ENCODE measurements around the gene MINDY4. TPM values are rescaled to one million over a fixed set of nuclear protein-coding genes. Genes with fewer than 3 reads are reported as not detected.
"Not testable (repeated sequence)": the region's sequence is repeated elsewhere in the genome, so short reads cannot be mapped to it uniquely, and the experiment has no call there.

MINDY4 gene
- total RNA-seq, 3 donors from 2014 or later (not counting 1 experiment from before 2014, with no cell fraction given), result 1.1 to 1.7 (median 1.1) TPM

DNA sequence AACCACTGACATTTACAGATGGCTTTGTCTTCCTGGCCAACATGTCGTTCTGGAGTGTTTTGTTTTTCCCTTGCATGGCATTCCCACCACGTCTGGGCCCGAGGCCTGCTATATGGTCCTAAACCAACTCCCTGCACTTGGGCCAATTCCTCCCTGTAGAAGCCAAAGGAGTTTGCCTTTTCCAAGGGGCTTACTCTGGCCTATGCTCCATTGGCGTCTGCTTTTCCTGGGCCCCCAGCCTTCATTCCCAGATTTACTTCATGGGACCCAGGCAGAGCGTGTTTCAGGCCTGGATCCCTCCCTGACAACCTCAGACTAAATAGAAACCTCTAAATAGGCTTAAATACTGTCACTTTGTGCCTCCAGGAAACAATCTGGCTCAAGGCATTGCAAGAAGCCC, 60.7 kb downstream of the MINDY4 start:
- no peaks in the 10 kb centered on the region for H3K27me3 Mint-ChIP-seq (ENCODE audit: low read depth in 2 of 2)
- H3K27ac ChIP-seq (ENCODE audit: low read length), result no peak overlapping the region
- intact Hi-C loops (cut with micrococcal nuclease), result no loop called here
- TF ChIP-seq, protein P1, sequence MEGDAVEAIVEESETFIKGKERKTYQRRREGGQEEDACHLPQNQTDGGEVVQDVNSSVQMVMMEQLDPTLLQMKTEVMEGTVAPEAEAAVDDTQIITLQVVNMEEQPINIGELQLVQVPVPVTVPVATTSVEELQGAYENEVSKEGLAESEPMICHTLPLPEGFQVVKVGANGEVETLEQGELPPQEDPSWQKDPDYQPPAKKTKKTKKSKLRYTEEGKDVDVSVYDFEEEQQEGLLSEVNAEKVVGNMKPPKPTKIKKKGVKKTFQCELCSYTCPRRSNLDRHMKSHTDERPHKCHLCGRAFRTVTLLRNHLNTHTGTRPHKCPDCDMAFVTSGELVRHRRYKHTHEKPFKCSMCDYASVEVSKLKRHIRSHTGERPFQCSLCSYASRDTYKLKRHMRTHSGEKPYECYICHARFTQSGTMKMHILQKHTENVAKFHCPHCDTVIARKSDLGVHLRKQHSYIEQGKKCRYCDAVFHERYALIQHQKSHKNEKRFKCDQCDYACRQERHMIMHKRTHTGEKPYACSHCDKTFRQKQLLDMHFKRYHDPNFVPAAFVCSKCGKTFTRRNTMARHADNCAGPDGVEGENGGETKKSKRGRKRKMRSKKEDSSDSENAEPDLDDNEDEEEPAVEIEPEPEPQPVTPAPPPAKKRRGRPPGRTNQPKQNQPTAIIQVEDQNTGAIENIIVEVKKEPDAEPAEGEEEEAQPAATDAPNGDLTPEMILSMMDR (IDR thresholded peaks at IDR 0.05), result no peak
- no peaks in the 10 kb centered on the region for H3K36me3 ChIP-seq (ENCODE audit: control insufficient read depth, insufficient read depth, low read length)
- H3K4me1 Mint-ChIP-seq, result no peaks in the 10 kb centered on the region
- 87% methylated on average over 5 of the region's 5 CpGs for WGBS (ENCODE audit: insufficient coverage)
- H3K4me3 ChIP-seq (ENCODE audit: low read length), result no peak overlapping the region
- H3K27me3 ChIP-seq (ENCODE audit: control insufficient read depth, insufficient read depth, low read length), result no peaks in the 10 kb centered on the region
- H3K4me3 Mint-ChIP-seq, result no peak overlapping the region
- peaks cover 7% of the 10 kb centered on the region for H3K36me3 Mint-ChIP-seq
- no peaks in the 10 kb centered on the region for H3K4me1 ChIP-seq (ENCODE audit: control insufficient read depth, insufficient read depth, low read length)
- peaks cover 0 to 5% of the 10 kb centered on the region in 2 donors for H3K9me3 Mint-ChIP-seq
- ATAC-seq, result no peak
- no peak for DNase-seq
- no peak overlapping the region for H3K27ac Mint-ChIP-seq
- H3K9me3 ChIP-seq (ENCODE audit: control insufficient read depth, insufficient read depth, low read length), result peaks cover 9% of the 10 kb centered on the region

DNA sequence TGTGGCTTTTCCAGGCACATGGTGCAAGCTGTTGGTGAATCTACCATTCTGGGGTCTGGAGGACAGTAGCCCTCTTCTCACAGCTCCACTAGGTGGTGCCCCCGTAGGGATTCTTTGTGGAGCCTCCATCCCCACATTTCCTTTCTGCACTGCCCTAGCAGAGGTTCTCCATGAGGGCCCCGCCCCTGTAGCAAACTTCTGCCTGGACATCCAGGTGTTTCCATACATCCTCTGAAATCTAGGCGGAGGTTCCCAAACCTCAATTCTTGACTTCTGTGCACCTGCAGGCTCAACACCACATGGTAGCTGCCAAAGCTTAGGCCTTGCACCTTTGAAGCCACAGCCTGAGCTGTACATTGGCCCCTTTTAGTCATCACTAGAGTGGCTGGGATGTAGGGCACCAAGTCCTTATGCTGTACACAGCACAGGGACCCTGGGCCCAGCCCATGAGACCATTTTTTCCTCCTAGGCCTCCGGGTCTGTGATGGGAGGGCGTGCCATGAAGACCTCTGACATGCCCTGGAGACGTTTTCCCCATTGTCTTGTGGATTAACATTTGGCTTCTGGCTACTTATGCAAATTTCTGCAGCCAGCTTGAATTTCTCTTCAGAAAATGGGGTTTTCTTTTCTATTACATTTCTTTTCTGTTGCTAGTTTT, 62.9 kb downstream of the MINDY4 start:
- H3K9me3 Mint-ChIP-seq; ATAC-seq; H3K27ac Mint-ChIP-seq; intact Hi-C loops (cut with micrococcal nuclease); H3K4me1 Mint-ChIP-seq; H3K9me3 ChIP-seq (ENCODE audit: control insufficient read depth, insufficient read depth, low read length); H3K4me3 Mint-ChIP-seq; H3K4me1 ChIP-seq (ENCODE audit: control insufficient read depth, insufficient read depth, low read length); H3K27ac ChIP-seq (ENCODE audit: low read length); H3K4me3 ChIP-seq (ENCODE audit: low read length); H3K27me3 ChIP-seq (ENCODE audit: control insufficient read depth, insufficient read depth, low read length); H3K27me3 Mint-ChIP-seq (ENCODE audit: low read depth in 2 of 2); H3K36me3 Mint-ChIP-seq; DNase-seq; H3K36me3 ChIP-seq (ENCODE audit: control insufficient read depth, insufficient read depth, low read length): not testable (repeated sequence)
- WGBS (ENCODE audit: insufficient coverage), result 87% methylated on average over 5 of the region's 6 CpGs

DNA sequence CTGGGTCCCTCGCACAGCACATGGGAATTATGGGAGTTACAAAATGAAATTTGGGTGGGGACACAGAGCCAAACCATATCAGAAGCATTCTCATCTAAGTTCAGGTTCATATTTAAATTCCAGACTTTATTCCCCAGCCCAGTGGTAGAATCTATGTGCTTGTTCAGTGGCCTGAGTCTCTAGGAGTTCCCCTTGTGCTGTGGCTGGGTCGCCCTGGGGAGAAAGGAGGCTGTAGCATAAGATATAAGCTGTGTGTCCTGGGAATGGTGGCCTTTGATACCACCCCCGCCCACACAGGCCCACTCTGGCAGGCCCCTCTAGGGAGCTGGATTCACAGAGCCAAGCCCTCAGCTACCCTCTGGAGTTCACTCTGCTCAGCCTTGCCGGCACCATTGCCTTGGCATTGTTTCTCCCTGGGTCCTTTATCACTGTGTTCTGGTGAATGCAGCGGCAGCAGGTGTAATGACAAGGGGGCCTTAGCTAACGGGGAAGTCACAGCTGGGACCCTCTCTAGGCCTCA, 64.2 kb downstream of the MINDY4 start:
- peaks cover 9% of the 10 kb centered on the region for H3K9me3 ChIP-seq (ENCODE audit: control insufficient read depth, insufficient read depth, low read length)
- no peak overlapping the region for H3K4me3 ChIP-seq (ENCODE audit: low read length)
- no peaks in the 10 kb centered on the region for H3K27me3 Mint-ChIP-seq (ENCODE audit: low read depth in 2 of 2)
- ATAC-seq (no peak), DNase-seq (no peak)
- H3K36me3 Mint-ChIP-seq, result peaks cover 7% of the 10 kb centered on the region
- intact Hi-C loops (cut with micrococcal nuclease), result no loop called here
- no peaks in the 10 kb centered on the region for H3K27me3 ChIP-seq (ENCODE audit: control insufficient read depth, insufficient read depth, low read length)
- no peak overlapping the region for H3K4me3 Mint-ChIP-seq
- H3K27ac Mint-ChIP-seq, result no peak overlapping the region
- H3K4me1 Mint-ChIP-seq, result no peaks in the 10 kb centered on the region
- 92% methylated on average over 6 of the region's 6 CpGs for WGBS (ENCODE audit: insufficient coverage)
- TF ChIP-seq, protein P1 (IDR thresholded peaks at IDR 0.05), result no peak
- peaks cover 0 to 5% of the 10 kb centered on the region in 2 donors for H3K9me3 Mint-ChIP-seq
- no peaks in the 10 kb centered on the region for H3K4me1 ChIP-seq (ENCODE audit: control insufficient read depth, insufficient read depth, low read length)
- H3K36me3 ChIP-seq (ENCODE audit: control insufficient read depth, insufficient read depth, low read length), result no peaks in the 10 kb centered on the region
- H3K27ac ChIP-seq (ENCODE audit: low read length), result no peak overlapping the region

DNA sequence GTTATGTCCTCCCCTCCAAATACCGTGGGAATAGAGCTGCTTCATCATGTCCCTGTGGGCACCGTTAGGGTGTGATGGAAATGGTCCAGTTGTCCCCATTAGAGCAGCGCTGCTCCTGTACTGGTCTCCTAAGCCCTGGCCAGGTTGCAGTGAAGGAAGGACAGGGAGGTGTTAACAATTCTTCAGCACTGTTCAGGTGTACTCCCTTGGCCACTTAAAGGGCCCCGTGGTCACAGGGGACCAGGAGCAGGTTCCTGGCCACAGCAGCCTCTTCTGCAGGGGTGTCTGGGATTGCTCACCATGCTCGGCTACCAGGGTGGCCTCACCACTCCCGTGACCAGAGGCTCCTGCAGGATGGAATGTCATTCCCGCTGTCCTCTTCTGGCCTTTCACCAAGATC, 65.8 kb downstream of the MINDY4 start:
- Histone ChIP-seq H3K9me3 (ENCODE audit: control insufficient read depth, insufficient read depth, low read length) (peaks cover 9% of the 10 kb centered on the region), H3K27me3 (ENCODE audit: control insufficient read depth, insufficient read depth, low read length) (no peaks in the 10 kb centered on the region), H3K36me3 (ENCODE audit: control insufficient read depth, insufficient read depth, low read length) (no peaks in the 10 kb centered on the region), H3K4me3 (ENCODE audit: low read length) (no peak overlapping the region), H3K27ac (ENCODE audit: low read length) (no peak overlapping the region), H3K4me1 (ENCODE audit: control insufficient read depth, insufficient read depth, low read length) (no peaks in the 10 kb centered on the region)
- ATAC-seq (no peak), DNase-seq (no peak)
- peaks cover 7% of the 10 kb centered on the region for H3K36me3 Mint-ChIP-seq
- H3K4me3 Mint-ChIP-seq, result no peak overlapping the region
- no peak overlapping the region for H3K27ac Mint-ChIP-seq
- no peaks in the 10 kb centered on the region for H3K4me1 Mint-ChIP-seq
- WGBS (ENCODE audit: insufficient coverage), result 92% methylated on average over 7 of the region's 7 CpGs
- peaks cover 0 to 3% of the 10 kb centered on the region in 2 donors for H3K9me3 Mint-ChIP-seq
- TF ChIP-seq, protein P1 (IDR thresholded peaks at IDR 0.05), result no peak
- H3K27me3 Mint-ChIP-seq (ENCODE audit: low read depth in 2 of 2), result no peaks in the 10 kb centered on the region
- intact Hi-C loops (cut with micrococcal nuclease), result no loop called here
